Upper lobe of right lung (tissue), 1 donor: ENCODE results near the gene KYAT1. TPM values are rescaled to one million over a fixed set of nuclear protein-coding genes. Genes with fewer than 3 reads are reported as not detected.

Experiments used
- ATAC-seq: fragments of 200-7000 bp; cut with Tn5 transposase; one replicate; pipeline ENCODE4 v1.9.1; 2020; ENCODE audit warnings: mild to moderate bottlenecking, moderate library complexity
- DNase-seq: peaks from one replicate; pipeline ENCODE4 v3.0.0-alpha.2; 2020
- H3K27ac ChIP-seq: fragments of 200-600 bp; one replicate; pipeline ENCODE4 v1.8.0; 2022
- H3K27me3 ChIP-seq: fragments of 200-600 bp; one replicate; pipeline ENCODE4 v1.8.0; 2022; ENCODE audit warnings: mild to moderate bottlenecking
- H3K36me3 ChIP-seq: fragments of 200-600 bp; one replicate; pipeline ENCODE4 v1.8.0; 2022
- H3K4me1 ChIP-seq: fragments of 200-600 bp; one replicate; pipeline ENCODE4 v1.8.0; 2022
- H3K4me3 ChIP-seq: fragments of 200-600 bp; one replicate; pipeline ENCODE4 v1.8.0; 2022; ENCODE audit warnings: mild to moderate bottlenecking
- H3K9me3 ChIP-seq: fragments of 200-600 bp; one replicate; pipeline ENCODE4 v1.8.0; 2022
- intact Hi-C: fragments of 100-400 bp; cut with DNase I; formaldehyde crosslinking; loops from one replicate; pipeline ENCODE4 v1.11.0; 2022
- total RNA-seq: library from RNA; stranded (reverse); fragmentation: NEBNext Ultra II Directional; extraction: Animal tissue kit (Norgen Biotek cat#: 25700); gene quantifications from one replicate; pipeline ENCODE4 v1.2.1, GENCODE V29; 2021
- TF ChIP-seq, protein P1 (sequence below): fragments of 200-600 bp; IDR thresholded peaks from one replicate; pipeline ENCODE4 v1.8.0; 2022; ENCODE audit warnings: antibody characterized with exemption
- donor health status: DM: no; HTN: yes; CAD: no; lungs with severe emphysema.

The KYAT1 gene
- total RNA-seq, 1 donor from 2014 or later: 6.6 TPM

- no peaks in the 10 kb centered on the region for H3K9me3 ChIP-seq
- H3K27me3 ChIP-seq: no peaks in the 10 kb centered on the region
- TF ChIP-seq, protein P1, sequence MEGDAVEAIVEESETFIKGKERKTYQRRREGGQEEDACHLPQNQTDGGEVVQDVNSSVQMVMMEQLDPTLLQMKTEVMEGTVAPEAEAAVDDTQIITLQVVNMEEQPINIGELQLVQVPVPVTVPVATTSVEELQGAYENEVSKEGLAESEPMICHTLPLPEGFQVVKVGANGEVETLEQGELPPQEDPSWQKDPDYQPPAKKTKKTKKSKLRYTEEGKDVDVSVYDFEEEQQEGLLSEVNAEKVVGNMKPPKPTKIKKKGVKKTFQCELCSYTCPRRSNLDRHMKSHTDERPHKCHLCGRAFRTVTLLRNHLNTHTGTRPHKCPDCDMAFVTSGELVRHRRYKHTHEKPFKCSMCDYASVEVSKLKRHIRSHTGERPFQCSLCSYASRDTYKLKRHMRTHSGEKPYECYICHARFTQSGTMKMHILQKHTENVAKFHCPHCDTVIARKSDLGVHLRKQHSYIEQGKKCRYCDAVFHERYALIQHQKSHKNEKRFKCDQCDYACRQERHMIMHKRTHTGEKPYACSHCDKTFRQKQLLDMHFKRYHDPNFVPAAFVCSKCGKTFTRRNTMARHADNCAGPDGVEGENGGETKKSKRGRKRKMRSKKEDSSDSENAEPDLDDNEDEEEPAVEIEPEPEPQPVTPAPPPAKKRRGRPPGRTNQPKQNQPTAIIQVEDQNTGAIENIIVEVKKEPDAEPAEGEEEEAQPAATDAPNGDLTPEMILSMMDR: no peak
- DNase-seq (no peak), ATAC-seq (no peak)
- intact Hi-C loops: no loop called here
- H3K36me3 ChIP-seq: peaks cover 28% of the 10 kb centered on the region
- H3K4me3 ChIP-seq: peak overlapping the region; percentile 8
- peaks cover 45% of the 10 kb centered on the region for H3K4me1 ChIP-seq
- peak overlapping the region; percentile 43 for H3K27ac ChIP-seq
Measured at GRCh38 chr9:128886211-128886891, 4.6 kb upstream of the KYAT1 start.

DNA sequence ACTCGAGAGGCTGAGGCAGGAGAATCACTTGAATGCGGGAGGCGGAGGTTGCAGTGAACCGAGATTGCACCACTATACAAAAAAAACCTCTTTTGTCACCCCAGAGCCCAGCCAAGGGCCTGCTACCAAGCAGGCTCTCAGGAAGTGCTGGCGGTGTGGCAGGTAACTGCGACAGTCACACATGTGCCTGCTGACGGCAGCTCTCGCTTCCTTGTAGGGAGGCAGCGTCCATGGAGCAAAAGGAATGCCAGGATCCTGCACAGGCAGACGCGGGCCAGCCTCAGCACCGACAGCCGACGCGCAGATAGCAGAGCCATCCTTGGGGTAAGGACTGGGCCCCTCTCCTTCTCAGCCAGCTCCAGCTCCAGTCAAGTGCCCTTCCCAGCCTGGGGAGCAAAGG, 4.0 kb upstream of the KYAT1 start:
- intact Hi-C loops: no loop called here
- TF ChIP-seq, protein P1: no peak
- Histone ChIP-seq H3K4me3 (peak overlapping the region; percentile 8), H3K27me3 (no peaks in the 10 kb centered on the region), H3K4me1 (peaks cover 47% of the 10 kb centered on the region), H3K36me3 (peaks cover 28% of the 10 kb centered on the region), H3K9me3 (no peaks in the 10 kb centered on the region), H3K27ac (peak overlapping the region; percentile 8)
- ATAC-seq (no peak), DNase-seq (no peak)

GRCh38 chr9:128885376-128885775, 3.6 kb upstream of the KYAT1 start:
- Histone ChIP-seq H3K27me3 (no peaks in the 10 kb centered on the region), H3K36me3 (peaks cover 28% of the 10 kb centered on the region), H3K4me3 (peak overlapping the region; percentile 8), H3K27ac (no peak overlapping the region), H3K9me3 (no peaks in the 10 kb centered on the region), H3K4me1 (peaks cover 51% of the 10 kb centered on the region)
- intact Hi-C loops: no loop called here
- DNase-seq (no peak), ATAC-seq (no peak)
- TF ChIP-seq, protein P1: no peak

GRCh38 chr9:128884164-128884563, 2.4 kb upstream of the KYAT1 start:
- no peak for DNase-seq
- peak overlapping the region; percentile 98 for H3K4me3 ChIP-seq
- H3K9me3 ChIP-seq: no peaks in the 10 kb centered on the region
- ATAC-seq: no peak
- H3K4me1 ChIP-seq: peaks cover 55% of the 10 kb centered on the region
- no peaks in the 10 kb centered on the region for H3K27me3 ChIP-seq
- H3K27ac ChIP-seq: no peak overlapping the region
- TF ChIP-seq, protein P1: no peak
- H3K36me3 ChIP-seq: peaks cover 23% of the 10 kb centered on the region
- intact Hi-C loops: no loop called here

GRCh38 chr9:128882677-128883603, 1.2 kb upstream of the KYAT1 start:
- intact Hi-C loops: no loop called here

More at GRCh38 chr9:128882677-128883603, 1.2 kb upstream of the KYAT1 start:
- Histone ChIP-seq H3K4me1 (peaks cover 51% of the 10 kb centered on the region), H3K27ac (peak overlapping the region; percentile 95), H3K36me3 (peaks cover 17% of the 10 kb centered on the region), H3K27me3 (no peaks in the 10 kb centered on the region), H3K4me3 (peak overlapping the region; percentile 98), H3K9me3 (no peaks in the 10 kb centered on the region)
- no peak for DNase-seq
- TF ChIP-seq, protein P1: no peak
- no peak for ATAC-seq
